Measurements from ENCODE around the gene TBC1D14.

Gene TBC1D14

GRCh38 chr4:6989331-6989923 is 79.8 kb downstream of the TBC1D14 start:
- no peaks in the 10 kb centered on the region for H3K9me3 ChIP-seq (ENCODE audit: control insufficient read depth, insufficient read depth, low read length)
- no peak overlapping the region for H3K27ac ChIP-seq (ENCODE audit: low read length)
- DNase-seq (ENCODE audit: low read depth, low spot score): no peak
- H3K4me3 ChIP-seq (ENCODE audit: low read length): no peak overlapping the region
- WGBS (ENCODE audit: insufficient coverage, insufficient read length): no CpG with 5 or more reads among the region's 10 CpGs
- H3K27me3 ChIP-seq (ENCODE audit: control insufficient read depth, insufficient read depth, low read length): no peaks in the 10 kb centered on the region
- H3K36me3 ChIP-seq (ENCODE audit: control insufficient read depth, insufficient read depth, low read length): no peaks in the 10 kb centered on the region; the same call in 1 of the 2 replicates
- no peaks in the 10 kb centered on the region for H3K4me1 ChIP-seq (ENCODE audit: control insufficient read depth, insufficient read depth, low read length)

DNA sequence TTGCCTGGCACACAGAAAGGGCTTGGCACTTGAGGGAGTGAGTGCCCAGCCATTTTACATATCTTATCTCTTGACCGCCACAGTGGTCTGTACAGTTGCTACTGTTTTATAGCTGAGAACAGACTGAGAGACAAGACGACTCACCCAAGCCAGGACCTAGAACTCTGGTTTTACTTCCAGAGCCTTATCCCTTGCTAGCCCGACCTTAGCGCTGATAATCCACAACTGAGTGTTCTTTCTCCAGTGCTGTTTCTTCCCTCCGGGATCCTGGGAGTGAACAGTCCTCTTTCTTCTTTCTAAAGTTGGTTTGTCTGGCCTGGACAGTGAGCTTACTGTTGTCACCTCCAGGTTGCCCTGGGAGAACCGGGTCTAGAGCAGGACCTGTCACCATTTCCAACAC is 81.0 kb downstream of the TBC1D14 start:
- WGBS (ENCODE audit: insufficient coverage, insufficient read length): no CpG with 5 or more reads among the region's 6 CpGs
- no peaks in the 10 kb centered on the region for H3K9me3 ChIP-seq (ENCODE audit: control insufficient read depth, insufficient read depth, low read length)
- DNase-seq (ENCODE audit: low read depth, low spot score): no peak
- H3K4me3 ChIP-seq (ENCODE audit: low read length): no peak overlapping the region
- no peaks in the 10 kb centered on the region for H3K4me1 ChIP-seq (ENCODE audit: control insufficient read depth, insufficient read depth, low read length)
- H3K27me3 ChIP-seq (ENCODE audit: control insufficient read depth, insufficient read depth, low read length): no peaks in the 10 kb centered on the region
- no peaks in the 10 kb centered on the region; the same call in 1 of the 2 replicates for H3K36me3 ChIP-seq (ENCODE audit: control insufficient read depth, insufficient read depth, low read length)
- H3K27ac ChIP-seq (ENCODE audit: low read length): no peak overlapping the region

DNA sequence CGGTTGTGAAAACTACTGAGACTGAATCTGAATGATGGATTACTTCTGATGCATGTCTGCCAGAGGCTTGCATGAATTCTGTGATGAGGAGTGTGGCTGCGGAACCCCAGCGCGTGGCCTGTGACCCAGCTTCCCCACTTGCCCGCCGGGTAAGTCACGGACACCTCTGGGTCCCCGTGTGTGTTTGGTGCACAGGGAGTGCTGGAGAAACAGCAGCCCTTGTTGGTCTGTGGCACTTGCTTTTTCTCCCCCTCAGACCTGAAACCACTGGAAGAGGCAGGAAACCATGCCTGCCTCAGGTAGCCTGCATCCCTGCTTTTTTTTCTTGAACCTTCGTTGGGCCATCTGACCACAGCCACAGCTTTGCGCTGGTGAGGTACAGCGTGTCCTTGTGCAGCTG is 81.6 kb downstream of the TBC1D14 start:
- no peaks in the 10 kb centered on the region for H3K4me1 ChIP-seq (ENCODE audit: control insufficient read depth, insufficient read depth, low read length)
- H3K27me3 ChIP-seq (ENCODE audit: control insufficient read depth, insufficient read depth, low read length): no peaks in the 10 kb centered on the region
- H3K27ac ChIP-seq (ENCODE audit: low read length): no peak overlapping the region
- no peaks in the 10 kb centered on the region; the same call in 1 of the 2 replicates for H3K36me3 ChIP-seq (ENCODE audit: control insufficient read depth, insufficient read depth, low read length)
- no peak for DNase-seq (ENCODE audit: low read depth, low spot score)
- no peaks in the 10 kb centered on the region for H3K9me3 ChIP-seq (ENCODE audit: control insufficient read depth, insufficient read depth, low read length)
- WGBS (ENCODE audit: insufficient coverage, insufficient read length): no CpG with 5 or more reads among the region's 11 CpGs
- no peak overlapping the region for H3K4me3 ChIP-seq (ENCODE audit: low read length)

- Histone ChIP-seq H3K4me1 (ENCODE audit: control insufficient read depth, insufficient read depth, low read length) (no peaks in the 10 kb centered on the region), H3K36me3 (ENCODE audit: control insufficient read depth, insufficient read depth, low read length) (no peaks in the 10 kb centered on the region; the same call in 1 of the 2 replicates), H3K4me3 (ENCODE audit: low read length) (no peak overlapping the region), H3K9me3 (ENCODE audit: control insufficient read depth, insufficient read depth, low read length) (no peaks in the 10 kb centered on the region), H3K27me3 (ENCODE audit: control insufficient read depth, insufficient read depth, low read length) (no peaks in the 10 kb centered on the region), H3K27ac (ENCODE audit: low read length) (no peak overlapping the region)
- DNase-seq (ENCODE audit: low read depth, low spot score): no peak
- WGBS (ENCODE audit: insufficient coverage, insufficient read length): no CpG with 5 or more reads among the region's 15 CpGs
Observed at GRCh38 chr4:6991771-6992557, 82.3 kb downstream of the TBC1D14 start.

DNA sequence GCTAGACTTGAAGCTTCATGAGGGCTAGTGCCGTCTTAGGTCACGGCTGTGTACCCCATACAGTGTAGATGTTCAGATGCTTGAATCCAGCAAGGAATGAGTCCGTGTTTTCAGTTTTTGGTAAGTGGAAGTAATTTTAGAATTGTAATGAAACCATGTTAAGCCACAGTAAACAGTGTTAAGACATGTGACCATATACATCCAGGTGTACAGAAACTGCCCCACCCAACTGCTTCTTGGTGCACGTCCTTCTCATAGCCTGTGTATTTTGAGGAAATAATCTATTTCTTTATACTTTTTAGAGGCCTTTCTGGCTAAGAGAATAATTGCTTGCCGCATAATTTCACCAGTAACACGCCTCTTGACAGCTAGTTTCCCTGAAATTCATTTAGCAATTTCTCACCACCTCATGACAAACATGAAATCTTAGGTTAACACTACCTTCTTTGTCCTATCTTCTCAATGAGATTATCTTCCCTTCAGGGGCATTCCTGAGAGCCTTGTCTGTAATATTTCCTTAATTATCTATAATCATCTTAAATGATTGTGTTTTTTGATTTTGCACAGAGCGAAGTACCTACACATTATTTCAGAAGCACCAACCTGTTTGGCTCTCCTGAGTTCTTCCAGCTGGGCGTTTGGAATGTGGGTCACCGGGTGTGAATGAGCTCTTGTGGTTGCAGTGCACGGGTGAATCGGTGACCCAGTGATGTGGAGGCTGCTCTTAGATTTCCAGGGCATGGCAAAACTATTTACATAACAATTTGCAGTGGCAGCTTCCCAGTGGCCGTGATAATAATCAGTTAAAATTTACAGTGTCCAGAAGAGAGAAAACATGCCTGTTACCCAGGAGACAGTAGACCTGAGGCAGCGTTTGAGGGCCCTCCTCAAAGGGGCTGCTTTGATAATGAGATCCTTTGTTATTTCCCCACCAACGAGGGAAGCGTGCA is 83.4 kb downstream of the TBC1D14 start:
- Histone ChIP-seq H3K27ac (ENCODE audit: low read length) (no peak overlapping the region), H3K4me3 (ENCODE audit: low read length) (no peak overlapping the region), H3K9me3 (ENCODE audit: control insufficient read depth, insufficient read depth, low read length) (no peaks in the 10 kb centered on the region), H3K36me3 (ENCODE audit: control insufficient read depth, insufficient read depth, low read length) (no peaks in the 10 kb centered on the region; the same call in 1 of the 2 replicates), H3K27me3 (ENCODE audit: control insufficient read depth, insufficient read depth, low read length) (no peaks in the 10 kb centered on the region), H3K4me1 (ENCODE audit: control insufficient read depth, insufficient read depth, low read length) (no peaks in the 10 kb centered on the region)
- no CpG with 5 or more reads among the region's 15 CpGs for WGBS (ENCODE audit: insufficient coverage, insufficient read length)
- DNase-seq (ENCODE audit: low read depth, low spot score): no peak

GRCh38 chr4:6996481-6996880 is 86.9 kb downstream of the TBC1D14 start:
- Histone ChIP-seq H3K36me3 (ENCODE audit: control insufficient read depth, insufficient read depth, low read length) (peaks cover 21% of the 10 kb centered on the region), H3K27me3 (ENCODE audit: control insufficient read depth, insufficient read depth, low read length) (no peaks in the 10 kb centered on the region)

DNA sequence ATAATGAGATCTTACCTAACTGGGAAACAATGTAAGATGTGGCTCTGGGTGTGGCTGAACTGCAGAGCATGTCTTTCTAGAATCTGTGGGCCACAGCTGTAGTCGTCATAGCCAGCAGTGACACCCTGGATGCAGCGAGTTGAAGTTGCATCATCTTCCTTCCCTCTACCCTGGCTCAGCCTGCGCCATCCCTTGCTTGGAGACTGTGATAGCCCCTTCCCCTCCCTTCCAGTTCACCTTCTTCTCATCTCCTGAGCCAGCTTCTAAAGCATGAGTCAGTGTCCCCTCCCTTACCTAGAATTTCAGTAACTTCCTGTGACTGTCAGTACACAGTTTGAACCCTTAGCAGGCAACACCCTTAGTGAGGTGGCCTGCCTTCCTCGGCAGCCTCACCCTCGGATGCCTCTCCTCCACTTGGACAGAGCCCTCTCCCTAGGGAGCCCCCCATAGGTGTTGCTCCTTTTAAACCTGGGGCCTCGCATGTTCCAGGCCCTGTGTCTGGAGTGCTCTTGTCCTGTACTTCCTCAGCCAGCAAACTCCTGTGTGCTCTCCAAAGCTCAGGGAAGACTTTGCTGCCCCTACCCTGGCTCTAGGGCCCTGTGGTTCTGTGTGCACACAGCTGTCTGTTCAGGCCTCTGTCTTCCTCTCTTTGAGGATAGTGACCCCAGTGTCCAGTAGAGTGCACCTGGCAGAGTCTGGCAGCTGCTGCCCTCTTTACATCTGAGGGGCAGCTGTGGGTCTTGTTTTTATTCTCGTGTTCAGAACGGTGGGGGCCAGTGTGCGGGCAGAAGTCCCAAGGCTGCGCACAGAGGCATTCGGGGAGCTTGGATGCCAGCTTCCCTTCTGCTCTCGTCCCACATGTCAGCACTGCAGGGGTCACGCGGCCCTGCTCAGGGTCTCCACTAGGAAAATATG is 89.8 kb downstream of the TBC1D14 start:
- Histone ChIP-seq H3K27ac (ENCODE audit: low read length) (no peak overlapping the region), H3K4me1 (ENCODE audit: control insufficient read depth, insufficient read depth, low read length) (no peaks in the 10 kb centered on the region), H3K4me3 (ENCODE audit: low read length) (no peak overlapping the region), H3K36me3 (ENCODE audit: control insufficient read depth, insufficient read depth, low read length) (peaks cover 25% of the 10 kb centered on the region), H3K27me3 (ENCODE audit: control insufficient read depth, insufficient read depth, low read length) (no peaks in the 10 kb centered on the region), H3K9me3 (ENCODE audit: control insufficient read depth, insufficient read depth, low read length) (no peaks in the 10 kb centered on the region)
- no CpG with 5 or more reads among the region's 14 CpGs for WGBS (ENCODE audit: insufficient coverage, insufficient read length)
- no peak for DNase-seq (ENCODE audit: low read depth, low spot score)

More at GRCh38 chr4:6996481-6996880, 86.9 kb downstream of the TBC1D14 start:
- no peak overlapping the region for H3K4me3 ChIP-seq (ENCODE audit: low read length)
- WGBS (ENCODE audit: insufficient coverage, insufficient read length): no CpG with 5 or more reads among the region's 12 CpGs
- no peak for DNase-seq (ENCODE audit: low read depth, low spot score)
- H3K4me1 ChIP-seq (ENCODE audit: control insufficient read depth, insufficient read depth, low read length): no peaks in the 10 kb centered on the region
- no peaks in the 10 kb centered on the region for H3K9me3 ChIP-seq (ENCODE audit: control insufficient read depth, insufficient read depth, low read length)
- no peak overlapping the region for H3K27ac ChIP-seq (ENCODE audit: low read length)

DNA sequence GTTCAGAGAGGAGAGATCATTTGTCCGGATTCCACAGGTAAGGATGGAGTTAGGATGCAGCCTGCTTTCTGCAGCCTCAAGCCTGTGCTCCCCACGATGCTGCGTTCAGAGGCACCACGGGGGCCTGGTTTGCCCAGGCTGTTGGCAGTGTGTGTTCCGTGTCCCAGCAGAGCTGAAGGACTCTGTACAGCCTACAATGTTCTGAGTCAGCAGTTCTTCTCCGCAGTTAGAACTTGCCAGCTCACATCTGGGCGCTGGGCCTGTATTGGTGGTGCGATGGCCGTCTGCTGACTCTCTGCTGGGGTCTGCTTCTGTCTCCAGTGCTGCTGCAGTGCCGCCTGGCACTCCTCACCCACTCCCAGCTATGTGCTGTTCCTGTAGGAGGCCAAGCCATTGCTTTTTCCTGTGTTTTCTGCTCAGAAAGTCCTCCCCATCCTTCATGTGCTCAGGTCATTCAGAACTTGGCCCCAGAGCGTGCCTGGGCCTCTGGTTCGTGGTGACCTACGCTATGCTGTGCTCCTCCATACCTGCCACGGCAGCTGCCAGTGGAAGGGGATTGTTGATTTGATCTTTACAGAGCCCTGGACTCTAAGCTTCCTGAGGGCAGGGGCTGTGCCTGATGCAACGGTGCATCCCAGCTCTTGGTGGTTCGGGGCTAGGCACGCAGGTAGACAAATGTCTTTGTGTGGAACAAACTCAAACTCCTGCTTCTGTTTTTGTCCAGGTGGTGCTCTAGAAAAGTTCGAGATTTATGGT is 91.0 kb downstream of the TBC1D14 start:
- no peak overlapping the region for H3K27ac ChIP-seq (ENCODE audit: low read length)
- WGBS (ENCODE audit: insufficient coverage, insufficient read length): no CpG with 5 or more reads among the region's 18 CpGs
- no peak overlapping the region for H3K4me3 ChIP-seq (ENCODE audit: low read length)
- no peak for DNase-seq (ENCODE audit: low read depth, low spot score)
- H3K27me3 ChIP-seq (ENCODE audit: control insufficient read depth, insufficient read depth, low read length): no peaks in the 10 kb centered on the region
- peaks cover 25% of the 10 kb centered on the region for H3K36me3 ChIP-seq (ENCODE audit: control insufficient read depth, insufficient read depth, low read length)
- H3K4me1 ChIP-seq (ENCODE audit: control insufficient read depth, insufficient read depth, low read length): no peaks in the 10 kb centered on the region
- H3K9me3 ChIP-seq (ENCODE audit: control insufficient read depth, insufficient read depth, low read length): no peaks in the 10 kb centered on the region

DNA sequence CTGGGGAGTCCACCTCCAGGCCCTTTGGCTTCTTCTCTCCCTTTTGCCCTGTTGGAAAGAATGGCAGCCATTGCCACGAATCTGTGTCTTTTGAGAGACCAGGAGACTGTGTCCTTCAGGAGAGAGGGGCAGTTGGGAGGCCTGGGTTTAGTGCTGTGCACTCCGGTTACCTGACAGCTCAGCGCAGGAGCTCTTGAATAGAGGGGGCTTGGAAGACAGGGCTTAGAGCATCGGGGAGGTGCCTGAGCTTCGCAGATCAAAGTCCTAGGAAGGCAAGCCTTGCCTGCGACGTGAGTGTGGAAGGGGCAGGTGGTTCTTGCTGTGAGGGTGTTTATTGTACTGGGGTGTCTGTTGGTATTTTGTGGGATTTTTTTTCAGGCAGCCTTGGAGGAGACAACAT is 91.6 kb downstream of the TBC1D14 start:
- Histone ChIP-seq H3K4me1 (ENCODE audit: control insufficient read depth, insufficient read depth, low read length) (no peaks in the 10 kb centered on the region), H3K27ac (ENCODE audit: low read length) (no peak overlapping the region), H3K36me3 (ENCODE audit: control insufficient read depth, insufficient read depth, low read length) (peaks cover 25% of the 10 kb centered on the region), H3K27me3 (ENCODE audit: control insufficient read depth, insufficient read depth, low read length) (no peaks in the 10 kb centered on the region), H3K4me3 (ENCODE audit: low read length) (no peak overlapping the region), H3K9me3 (ENCODE audit: control insufficient read depth, insufficient read depth, low read length) (no peaks in the 10 kb centered on the region)
- WGBS (ENCODE audit: insufficient coverage, insufficient read length): no CpG with 5 or more reads among the region's 7 CpGs
- no peak for DNase-seq (ENCODE audit: low read depth, low spot score)
